ENCODE data around the gene LCLAT1.

Gene LCLAT1

GRCh38 chr2:30549096-30549495 is 102.0 kb downstream of the LCLAT1 start:
- CTCF ChIA-PET: no interaction called here
- POLR2A ChIA-PET: interaction anchor here (0.8 kb wide), 1 partner anchor 11 kb away, joined by 4 read pairs; no protein-coding TSS in a partner anchor
- H3K4me3 ChIP-seq (ENCODE audit: low read depth, low read length): no peak overlapping the region
- no peak overlapping the region for H3K27ac ChIP-seq (ENCODE audit: extremely low read depth, low read depth, low read length)
- H3K9me3 ChIP-seq (ENCODE audit: control insufficient read depth, insufficient read depth, low read depth, low read length): no peaks in the 10 kb centered on the region
- H3K36me3 ChIP-seq (ENCODE audit: control insufficient read depth in 2 of 2, insufficient read depth in 1 of 2, low read length in 2 of 2): no peaks in the 10 kb centered on the region
- peaks cover 11% of the 10 kb centered on the region; the same call in 1 of the 2 replicates for H3K4me1 ChIP-seq (ENCODE audit: control insufficient read depth, insufficient read depth, low read length)
- TF ChIP-seq ZFHX2 (tag by site-specific recombination; conservative IDR thresholded peaks at IDR 0.05) (no peak), ZNF23 (tag by site-specific recombination; IDR thresholded peaks at IDR 0.05; ENCODE audit: borderline replicate concordance) (no peak), ZNF214 (tag by site-specific recombination; IDR thresholded peaks at IDR 0.05; ENCODE audit: borderline replicate concordance) (no peak), ZNF18 (tag by site-specific recombination; IDR thresholded peaks at IDR 0.05) (no peak), ZNF211 (tag by site-specific recombination; IDR thresholded peaks at IDR 0.05; ENCODE audit: low read depth) (no peak), ZNF76 (tag by site-specific recombination; IDR thresholded peaks at IDR 0.05; ENCODE audit: borderline replicate concordance, low read depth) (no peak), ZNF10 (tag by site-specific recombination; IDR thresholded peaks at IDR 0.05) (no peak), ZNF138 (tag by site-specific recombination; IDR thresholded peaks at IDR 0.05; ENCODE audit: borderline replicate concordance) (no peak), ZSCAN4 (tag by site-specific recombination; IDR thresholded peaks at IDR 0.05) (no peak), PRDM6 (tag by site-specific recombination; IDR thresholded peaks at IDR 0.05) (no peak), KLF17 (tag by site-specific recombination; IDR thresholded peaks at IDR 0.05) (no peak), SALL2 (tag by site-specific recombination; IDR thresholded peaks at IDR 0.05; ENCODE audit: borderline replicate concordance) (no peak)

- Histone ChIP-seq H3K27ac (ENCODE audit: extremely low read depth, low read depth, low read length) (no peak overlapping the region), H3K4me1 (ENCODE audit: control insufficient read depth, insufficient read depth, low read length) (no peaks in the 10 kb centered on the region), H3K4me3 (ENCODE audit: low read depth, low read length) (no peak overlapping the region), H3K9me3 (ENCODE audit: control insufficient read depth, insufficient read depth, low read depth, low read length) (no peaks in the 10 kb centered on the region), H3K36me3 (ENCODE audit: control insufficient read depth in 2 of 2, insufficient read depth in 1 of 2, low read length in 2 of 2) (peaks cover 0 to 10% of the 10 kb centered on the region in 2 experiments; a peak in 1 of 3 replicates)
- ChIA-PET CTCF (interaction anchor here (0.5 to 1.5 kb wide), 4 partner anchors 11 to 351 kb away, joined by 3 read pairs; no protein-coding TSS in a partner anchor), POLR2A (no interaction called here)
- no peak for TF ChIP-seq ZNF416 (tag by site-specific recombination; IDR thresholded peaks at IDR 0.05)
- no peak for TF ChIP-seq ZBTB17 (tag by site-specific recombination; IDR thresholded peaks at IDR 0.05)
- no peak for TF ChIP-seq GLI4 (tag by site-specific recombination; IDR thresholded peaks at IDR 0.05)
- no peak for TF ChIP-seq ZNF843 (tag by site-specific recombination; IDR thresholded peaks at IDR 0.05)
- no peak for TF ChIP-seq ZNF239 (tag by site-specific recombination; IDR thresholded peaks at IDR 0.05)
- no peak for TF ChIP-seq ZNF521 (tag by site-specific recombination; IDR thresholded peaks at IDR 0.05)
- no peak for TF ChIP-seq ZNF148 (tag by site-specific recombination; IDR thresholded peaks at IDR 0.05; ENCODE audit: borderline replicate concordance)
- no peak for TF ChIP-seq ZNF692 (tag by site-specific recombination; IDR thresholded peaks at IDR 0.05)
- no peak for TF ChIP-seq INSM2 (tag by site-specific recombination; IDR thresholded peaks at IDR 0.05)
Observed at GRCh38 chr2:30559544-30560275, 112.7 kb downstream of the LCLAT1 start.

Data from HEK293 (cell line).